ENCODE measurements around the gene TNNI3K. TPM values are rescaled to one million over a fixed set of nuclear protein-coding genes. Genes with fewer than 3 reads are reported as not detected.

Gene TNNI3K
- total and polyA plus RNA-seq, 9 of the 15 experiments (the other 6 are each of a cell fraction or from before 2014, with no cell fraction given) = 0.21 to 0.53 (median 0.32) TPM; not detected in 5

GRCh38 chr1:74205266-74205665, 29.9 kb upstream of the TNNI3K start:
- Histone ChIP-seq H4K20me1 (replicated peaks; ENCODE audit: control insufficient read depth, insufficient read depth, low read length) (no peaks in the 10 kb centered on the region), H3K27ac (ENCODE audit: extremely low read depth, low read depth, low read length) (no peak overlapping the region), H3K79me2 (ENCODE audit: control insufficient read depth, insufficient read depth, low read length) (no peaks in the 10 kb centered on the region), H3K4me3 (no peak overlapping the region), H3K27me3 (ENCODE audit: control insufficient read depth in 2 of 2, insufficient read depth in 2 of 2, low read length in 2 of 2) (no peaks in the 10 kb centered on the region), H3K4me2 (ENCODE audit: insufficient read depth, low read length) (no peak overlapping the region), H3K9me1 (ENCODE audit: control insufficient read depth, insufficient read depth, low read length) (no peaks in the 10 kb centered on the region), H3K9me3 (replicated peaks; ENCODE audit: control insufficient read depth, insufficient read depth, low read depth, low read length) (no peaks in the 10 kb centered on the region), H2AFZ (ENCODE audit: low read depth, low read length) (no peak overlapping the region), H3K9ac (ENCODE audit: insufficient read depth in 1 of 2, low read depth in 2 of 2, low read length in 2 of 2) (no peak overlapping the region), H3K36me3 (ENCODE audit: control insufficient read depth, insufficient read depth, low read length) (peaks cover 11% of the 10 kb centered on the region; the same call in 1 of the 3 replicates), H3K4me1 (replicated peaks in 1 of 2; ENCODE audit: control insufficient read depth in 2 of 2, insufficient read depth in 2 of 2, low read length in 2 of 2) (no peaks in the 10 kb centered on the region)
- WGBS (ENCODE audit: insufficient coverage, low coverage, missing lambda C conversion rate) = 58% methylated on average over 2 of the region's 2 CpGs
- intact Hi-C loops (cut with micrococcal nuclease) = no loop called here
- in situ Hi-C loops (cut with MboI) = no loop called here
- ATAC-seq = no peak
- BruUV-seq (replicated peaks) = no TSS peak
- ChIA-PET POLR2A (no interaction called here), CTCF (ENCODE audit: low intra/inter-chr PET ratio) (no interaction called here)
- FAIRE-seq = no peak
- DNase-seq (ENCODE audit: extremely low read depth in 1 of 4, low spot score in 3 of 4) = no peak
- no peak for TF ChIP-seq TOE1 (IDR thresholded peaks at IDR 0.05; ENCODE audit: borderline replicate concordance)
- no peak for TF ChIP-seq TOE1 (CRISPR knock-in tag; IDR thresholded peaks at IDR 0.05; ENCODE audit: borderline replicate concordance, low read depth)
- no peak for TF ChIP-seq ELF1 (tag; IDR thresholded peaks at IDR 0.05)
- no peak for TF ChIP-seq TCF3 (CRISPR knock-in tag; IDR thresholded peaks at IDR 0.05)
- TF ChIP-seq ZBTB33 (CRISPR knock-in tag; IDR thresholded peaks at IDR 0.05) = no peak
- TF ChIP-seq TEAD4 (IDR thresholded peaks at IDR 0.05; ENCODE audit: low read length) = no peak
- TF ChIP-seq TEAD4 (CRISPR knock-in tag; IDR thresholded peaks at IDR 0.05; ENCODE audit: borderline replicate concordance) = no peak
- no peak for TF ChIP-seq IRF9 (tag; IDR thresholded peaks at IDR 0.05)
- TF ChIP-seq ZNF766 (CRISPR knock-in tag; conservative IDR thresholded peaks at IDR 0.05) = no peak
- TF ChIP-seq ZNF212 (CRISPR knock-in tag; IDR thresholded peaks at IDR 0.05) = no peak
- TF ChIP-seq XRCC5 (IDR thresholded peaks at IDR 0.05; ENCODE audit: low read depth, low read length) = no peak

All from K562 (cell line).